ENCODE measurements around the gene RCN2. TPM values are rescaled to one million over a fixed set of nuclear protein-coding genes. Genes with fewer than 3 reads are reported as not detected.

Gene RCN2
- polyA plus RNA-seq, 1 experiment: 123 TPM

DNA sequence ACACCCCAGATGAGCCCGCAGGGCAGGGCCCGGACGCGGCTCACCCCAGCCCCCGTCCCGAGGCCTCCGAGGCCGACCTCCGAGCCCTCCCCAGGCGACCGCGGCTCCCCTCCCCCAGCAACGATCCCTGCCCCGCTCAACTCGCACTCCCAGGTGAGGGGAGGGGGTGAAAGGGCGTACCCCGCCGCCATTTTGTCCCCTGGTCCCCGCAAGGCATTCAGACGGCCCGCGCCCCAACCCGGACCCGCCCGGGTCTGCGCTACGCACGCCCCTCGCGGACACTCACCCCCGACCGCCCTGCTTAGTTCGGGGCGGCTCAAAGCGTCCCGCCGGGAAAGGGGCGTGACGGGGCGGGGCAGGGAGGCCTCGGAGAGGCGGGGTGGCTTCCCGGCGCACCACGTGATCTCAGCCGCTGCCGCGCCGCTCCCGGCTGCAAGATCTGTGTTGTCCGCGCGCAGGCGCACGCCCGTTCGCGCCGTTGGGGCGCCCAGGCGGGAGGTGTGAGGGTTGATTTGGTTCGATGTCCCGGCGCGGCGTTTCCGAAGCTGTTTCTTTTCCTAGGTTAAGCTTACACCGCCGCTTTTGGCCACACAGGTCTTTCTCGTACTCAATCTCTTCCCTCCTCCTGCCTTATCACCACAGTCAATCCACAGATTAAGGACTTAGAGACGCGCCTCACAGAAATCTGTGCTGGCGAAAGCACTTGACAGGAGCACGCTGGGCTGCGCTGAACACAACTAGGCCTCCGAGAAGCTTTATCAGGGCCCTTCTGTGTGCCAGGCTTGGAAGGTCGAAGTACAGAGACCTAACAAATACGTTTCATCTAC lies 26.3 kb upstream of the RCN2 start, which contains the start of gene SCAPER:
SCAPER (minus strand) TSS at position 328 of the 827 bp plus-strand sequence. CDS start 21,523 bp downstream, outside the sequence.
- peak; percentile 57 for DNase-seq (ENCODE audit: low read depth, low spot score)
- no peak for TF ChIP-seq CTCF (IDR thresholded peaks at IDR 0.05; ENCODE audit: low read depth, low read length)
- H3K4me3 ChIP-seq (ENCODE audit: low read depth, low read length): peak within 1 kb of the TSS; percentile 84
- H3K27ac ChIP-seq (ENCODE audit: low read depth, low read length): no peak within 1 kb of the TSS
- no peaks in the 10 kb centered on the region; the same call in 1 of the 2 replicates for H3K9me3 ChIP-seq (ENCODE audit: control insufficient read depth, insufficient read depth, low read length)
- ChIA-PET CTCF (interaction anchor here (1.4 kb wide), 1 partner anchor 638 kb away, joined by 3 read pairs; no protein-coding TSS in a partner anchor), POLR2A (interaction anchor here (0.8 to 1.0 kb wide), 2 partner anchors 26 to 712 kb away, joined by 3 to 4 read pairs; partner anchors contain the start of gene RCN2)
- no peaks in the 10 kb centered on the region for H3K27me3 ChIP-seq (ENCODE audit: control insufficient read depth, insufficient read depth, low read length)

GRCh38 chr15:76905855-76906254 lies 25.7 kb upstream of the RCN2 start:
- ChIA-PET CTCF (interaction anchor here (1.4 kb wide), 1 partner anchor 637 kb away, joined by 3 read pairs; no protein-coding TSS in a partner anchor), POLR2A (interaction anchor here (0.8 to 1.0 kb wide), 2 partner anchors 25 to 713 kb away, joined by 3 to 4 read pairs; partner anchors contain the start of gene RCN2)
- no peaks in the 10 kb centered on the region; the same call in 1 of the 2 replicates for H3K9me3 ChIP-seq (ENCODE audit: control insufficient read depth, insufficient read depth, low read length)
- TF ChIP-seq CTCF (IDR thresholded peaks at IDR 0.05; ENCODE audit: low read depth, low read length): no peak
- no peaks in the 10 kb centered on the region for H3K27me3 ChIP-seq (ENCODE audit: control insufficient read depth, insufficient read depth, low read length)
- no peak overlapping the region for H3K27ac ChIP-seq (ENCODE audit: low read depth, low read length)
- H3K4me3 ChIP-seq (ENCODE audit: low read depth, low read length): peak overlapping the region; percentile 84
- no peak for DNase-seq (ENCODE audit: low read depth, low spot score)

DNA sequence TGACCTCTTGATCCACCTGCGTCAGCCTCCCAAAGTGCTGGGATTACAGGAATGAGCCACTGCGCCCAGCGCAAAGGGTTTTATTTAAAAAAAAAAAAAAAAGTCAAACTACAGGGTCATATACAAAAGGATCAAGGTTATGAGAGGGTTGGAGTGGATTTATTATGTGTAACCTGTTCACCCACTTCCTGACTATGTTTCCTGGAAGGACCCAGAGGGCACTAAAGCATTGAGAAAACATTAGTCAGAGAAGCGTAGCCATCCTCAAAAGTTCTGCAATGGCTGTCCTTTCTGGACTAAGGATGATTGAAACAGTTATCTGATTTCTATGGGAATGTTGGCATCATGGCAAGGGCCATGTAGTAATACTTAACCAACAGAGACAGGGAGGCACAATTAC lies 19.1 kb upstream of the RCN2 start:
- DNase-seq (ENCODE audit: low read depth, low spot score): no peak
- ChIA-PET CTCF (no interaction called here), POLR2A (no interaction called here)
- H3K27ac ChIP-seq (ENCODE audit: low read depth, low read length): no peak overlapping the region
- H3K27me3 ChIP-seq (ENCODE audit: control insufficient read depth, insufficient read depth, low read length): peaks cover 18% of the 10 kb centered on the region
- H3K4me3 ChIP-seq (ENCODE audit: low read depth, low read length): no peak overlapping the region
- peaks cover 4% of the 10 kb centered on the region; the same call in 1 of the 2 replicates for H3K9me3 ChIP-seq (ENCODE audit: control insufficient read depth, insufficient read depth, low read length)
- TF ChIP-seq CTCF (IDR thresholded peaks at IDR 0.05; ENCODE audit: low read depth, low read length): no peak

DNA sequence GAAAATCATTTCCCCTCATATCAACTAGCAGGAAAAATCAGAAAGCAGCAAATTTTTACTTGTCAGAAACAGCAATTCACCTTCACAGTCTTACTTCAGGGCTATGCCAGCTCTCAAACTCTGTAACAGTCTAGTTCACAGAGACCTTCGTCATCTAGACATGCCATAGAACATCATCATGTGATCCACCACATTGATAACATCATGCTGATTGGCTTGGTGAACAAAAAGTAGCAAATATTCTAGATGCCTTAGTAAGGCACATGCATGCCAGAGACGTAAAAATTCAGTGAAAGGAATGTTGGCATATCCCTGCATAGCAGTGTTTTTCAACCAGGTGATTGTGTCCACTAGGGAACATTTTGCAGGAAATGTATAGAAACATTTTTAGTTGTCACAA lies 17.8 kb upstream of the RCN2 start:
- no peak overlapping the region for H3K4me3 ChIP-seq (ENCODE audit: low read depth, low read length)
- ChIA-PET POLR2A (interaction anchor here (0.6 kb wide), 1 partner anchor 558 kb away, joined by 4 read pairs; no protein-coding TSS in a partner anchor), CTCF (no interaction called here)
- H3K27ac ChIP-seq (ENCODE audit: low read depth, low read length): no peak overlapping the region
- no peak for DNase-seq (ENCODE audit: low read depth, low spot score)
- TF ChIP-seq CTCF (IDR thresholded peaks at IDR 0.05; ENCODE audit: low read depth, low read length): no peak
- peaks cover 18% of the 10 kb centered on the region for H3K27me3 ChIP-seq (ENCODE audit: control insufficient read depth, insufficient read depth, low read length)
- peaks cover 4% of the 10 kb centered on the region; the same call in 1 of the 2 replicates for H3K9me3 ChIP-seq (ENCODE audit: control insufficient read depth, insufficient read depth, low read length)

DNA sequence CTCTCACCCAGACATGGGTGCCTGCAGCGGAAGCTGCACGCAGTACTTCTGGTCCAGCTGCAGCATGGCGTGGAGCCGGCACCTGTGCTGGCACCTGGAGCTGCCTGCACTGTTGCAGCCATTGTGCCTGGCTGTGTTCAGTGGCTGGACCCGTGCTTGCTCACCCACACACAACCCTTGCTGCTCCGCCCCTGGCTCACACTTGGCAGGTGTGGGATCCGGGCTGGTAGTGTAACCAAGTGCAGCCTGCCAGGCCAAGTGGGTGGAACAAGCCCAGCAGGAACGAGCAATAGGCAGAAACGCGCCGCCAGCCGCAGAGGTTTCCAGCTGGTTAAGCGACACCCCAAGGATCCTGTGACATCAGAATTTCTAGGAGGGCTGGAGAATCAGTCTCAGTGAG lies 15.2 kb upstream of the RCN2 start:
- POLR2A ChIA-PET: interaction anchor here (1.6 kb wide), 1 partner anchor 15 kb away, joined by 3 read pairs; the partner anchor contains the start of gene RCN2

More for the DNA sequence above, 15.2 kb upstream of the RCN2 start:
- H3K27me3 ChIP-seq (ENCODE audit: control insufficient read depth, insufficient read depth, low read length): peaks cover 23% of the 10 kb centered on the region
- TF ChIP-seq CTCF (IDR thresholded peaks at IDR 0.05; ENCODE audit: low read depth, low read length): no peak
- peaks cover 4% of the 10 kb centered on the region; the same call in 1 of the 2 replicates for H3K9me3 ChIP-seq (ENCODE audit: control insufficient read depth, insufficient read depth, low read length)
- no peak overlapping the region for H3K27ac ChIP-seq (ENCODE audit: low read depth, low read length)
- CTCF ChIA-PET: no interaction called here
- no peak for DNase-seq (ENCODE audit: low read depth, low spot score)
- H3K4me3 ChIP-seq (ENCODE audit: low read depth, low read length): no peak overlapping the region
